Vagina (tissue), 2 donors: ENCODE data around the gene CAMK2A. TPM values are rescaled to one million over a fixed set of nuclear protein-coding genes. Genes with fewer than 3 reads are reported as not detected.

Experiments
- DNase-seq, 2 donors: peaks; one replicate each; pipeline ENCODE4 v3.0.0-alpha.2; 2017; ENCODE audit errors: extremely low spot score in 2 of 2
- H3K27ac ChIP-seq: fragments of 200-600 bp; sonication (generic); one replicate; pipeline ENCODE4 v1.5.1; 2019
- H3K27me3 ChIP-seq: fragments of 200-600 bp; sonication (generic); one replicate; pipeline ENCODE4 v1.5.1; 2019
- H3K36me3 ChIP-seq, 2 donors: fragments of 200-600 bp; sonication (generic); one replicate each; pipeline ENCODE4 v1.5.1; 2017 to 2019
- H3K4me1 ChIP-seq: fragments of 200-600 bp; sonication (generic); one replicate; pipeline ENCODE4 v1.5.1; 2019
- H3K4me3 ChIP-seq, 2 donors: fragments of 200-600 bp; sonication (generic); 1 replicate in 1 of 2; 2 replicates in 1 of 2; pipeline ENCODE4 v1.5.1; 2016 to 2019
- H3K9me3 ChIP-seq: fragments of 200-600 bp; sonication (generic); one replicate; pipeline ENCODE4 v1.5.1; 2019
- POLR2A ChIP-seq, 2 donors: fragments of 450-650 bp; IDR thresholded peaks; one replicate each; pipeline ENCODE4 v1.6.1; 2017; ENCODE audit warnings: antibody characterized with exemption in 2 of 2, mild to moderate bottlenecking in 2 of 2, moderate library complexity in 2 of 2
- POLR2AphosphoS5 ChIP-seq, 2 donors: sonication (generic); formaldehyde crosslinking; IDR thresholded peaks; one replicate each; pipeline ENCODE4 v1.9.0; 2017; ENCODE audit warnings: antibody characterized with exemption in 2 of 2, mild to moderate bottlenecking in 2 of 2, low read depth in 1 of 2; ENCODE audit not compliant: insufficient read depth in 1 of 2
- intact Hi-C: fragments of 100-400 bp; cut with DNase I; formaldehyde crosslinking; loops from one replicate; pipeline ENCODE4 v1.15.1; 2023
- total RNA-seq: library from RNA; depleted of rRNA; stranded (reverse); fragments of >200 nt; gene quantifications from one replicate; pipeline ENCODE4 v1.2.3, GENCODE V29; 2016
- TF ChIP-seq, protein P1 (sequence below), 3 experiments: fragments of 450-650 bp in 2 of 3; fragments of 200-600 bp in 1 of 3; sonication (generic) in 1 of 3; IDR thresholded peaks; one replicate each; pipeline ENCODE4 v1.5.1; 2017 to 2019; ENCODE audit warnings: antibody characterized with exemption in 3 of 3, mild to moderate bottlenecking in 2 of 3, moderate library complexity in 2 of 3

The CAMK2A gene
- total RNA-seq, 1 donor from 2014 or later = 0.49 TPM

DNA sequence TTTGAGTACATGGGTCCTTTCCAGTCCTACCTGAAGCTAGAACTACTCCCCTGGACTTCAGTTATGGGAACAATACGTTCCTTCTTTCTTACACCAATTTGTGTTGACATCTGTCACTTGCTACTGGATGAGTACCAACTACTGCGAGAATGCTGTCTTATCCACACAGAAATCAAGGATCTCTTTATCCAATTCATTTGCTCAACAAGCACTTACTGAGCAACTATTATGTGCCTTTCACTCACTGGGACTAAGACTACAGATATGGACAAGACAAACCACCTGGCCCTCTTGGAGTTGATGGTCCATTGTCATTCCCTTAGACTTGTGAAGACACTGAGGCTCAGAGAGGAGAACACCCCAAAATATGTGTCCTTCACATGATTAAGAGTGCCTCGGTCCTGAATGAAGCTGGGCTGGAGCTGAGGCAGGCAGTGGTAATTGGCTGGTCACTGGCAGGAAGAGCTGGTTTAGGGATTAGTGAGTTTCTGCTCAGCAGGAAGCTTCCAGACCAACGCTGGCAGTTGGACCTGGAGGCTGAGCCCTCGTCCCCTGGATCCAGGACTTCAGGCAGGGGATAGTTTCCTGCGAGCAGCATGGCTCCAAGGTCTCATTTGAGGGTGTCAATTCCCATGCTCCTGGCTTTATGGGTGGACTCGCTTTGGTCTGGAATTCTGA, 21.6 kb upstream of the CAMK2A start:
- no peaks in the 10 kb centered on the region for H3K9me3 ChIP-seq
- no peaks in the 10 kb centered on the region for H3K27me3 ChIP-seq
- no peak for DNase-seq
- no peak overlapping the region for H3K4me3 ChIP-seq
- no peaks in the 10 kb centered on the region for H3K36me3 ChIP-seq
- TF ChIP-seq POLR2A (IDR thresholded peaks at IDR 0.05) = no peak
- TF ChIP-seq POLR2AphosphoS5 (IDR thresholded peaks at IDR 0.05; ENCODE audit: insufficient read depth in 1 of 2, low read depth in 1 of 2) = no peak
- TF ChIP-seq, protein P1, sequence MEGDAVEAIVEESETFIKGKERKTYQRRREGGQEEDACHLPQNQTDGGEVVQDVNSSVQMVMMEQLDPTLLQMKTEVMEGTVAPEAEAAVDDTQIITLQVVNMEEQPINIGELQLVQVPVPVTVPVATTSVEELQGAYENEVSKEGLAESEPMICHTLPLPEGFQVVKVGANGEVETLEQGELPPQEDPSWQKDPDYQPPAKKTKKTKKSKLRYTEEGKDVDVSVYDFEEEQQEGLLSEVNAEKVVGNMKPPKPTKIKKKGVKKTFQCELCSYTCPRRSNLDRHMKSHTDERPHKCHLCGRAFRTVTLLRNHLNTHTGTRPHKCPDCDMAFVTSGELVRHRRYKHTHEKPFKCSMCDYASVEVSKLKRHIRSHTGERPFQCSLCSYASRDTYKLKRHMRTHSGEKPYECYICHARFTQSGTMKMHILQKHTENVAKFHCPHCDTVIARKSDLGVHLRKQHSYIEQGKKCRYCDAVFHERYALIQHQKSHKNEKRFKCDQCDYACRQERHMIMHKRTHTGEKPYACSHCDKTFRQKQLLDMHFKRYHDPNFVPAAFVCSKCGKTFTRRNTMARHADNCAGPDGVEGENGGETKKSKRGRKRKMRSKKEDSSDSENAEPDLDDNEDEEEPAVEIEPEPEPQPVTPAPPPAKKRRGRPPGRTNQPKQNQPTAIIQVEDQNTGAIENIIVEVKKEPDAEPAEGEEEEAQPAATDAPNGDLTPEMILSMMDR (IDR thresholded peaks at IDR 0.05) = no peak
- intact Hi-C loops = no loop called here
- no peak overlapping the region for H3K27ac ChIP-seq
- H3K4me1 ChIP-seq = peaks cover 10% of the 10 kb centered on the region

- intact Hi-C loops = no loop called here
- Histone ChIP-seq H3K27ac (no peak overlapping the region), H3K27me3 (no peaks in the 10 kb centered on the region), H3K36me3 (no peaks in the 10 kb centered on the region), H3K4me1 (peaks cover 10% of the 10 kb centered on the region), H3K4me3 (no peak overlapping the region), H3K9me3 (no peaks in the 10 kb centered on the region)
- no peak for DNase-seq
- TF ChIP-seq POLR2AphosphoS5 (IDR thresholded peaks at IDR 0.05; ENCODE audit: insufficient read depth in 1 of 2, low read depth in 1 of 2) = no peak
These were observed 20.7 kb upstream of the CAMK2A start for GRCh38 chr5:150310246-150310645.

DNA sequence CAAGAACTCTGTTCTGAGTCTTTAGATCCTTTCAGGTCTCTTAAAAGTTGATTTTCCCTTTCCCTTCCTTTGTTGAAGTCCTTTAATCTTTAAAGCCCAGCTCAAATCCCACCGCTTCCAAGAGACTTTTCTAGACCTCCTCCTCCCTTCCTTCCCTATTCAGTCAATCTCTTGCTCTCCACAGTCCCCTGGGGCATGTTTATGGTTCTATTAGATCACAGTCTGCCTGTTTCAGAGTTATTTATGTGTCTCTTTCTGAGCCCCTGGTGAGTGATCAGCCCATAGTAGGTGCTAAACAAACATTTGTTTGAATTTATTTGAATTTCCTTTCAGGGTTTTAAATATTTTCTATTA, 20.3 kb upstream of the CAMK2A start:
- H3K27ac ChIP-seq = no peak overlapping the region
- intact Hi-C loops = no loop called here
- H3K27me3 ChIP-seq = no peaks in the 10 kb centered on the region
- no peaks in the 10 kb centered on the region for H3K36me3 ChIP-seq
- TF ChIP-seq POLR2AphosphoS5 (IDR thresholded peaks at IDR 0.05; ENCODE audit: insufficient read depth in 1 of 2, low read depth in 1 of 2) (no peak), POLR2A (IDR thresholded peaks at IDR 0.05) (no peak)
- TF ChIP-seq, protein P1 (IDR thresholded peaks at IDR 0.05) = no peak
- H3K9me3 ChIP-seq = no peaks in the 10 kb centered on the region
- no peak overlapping the region for H3K4me3 ChIP-seq
- DNase-seq = no peak
- H3K4me1 ChIP-seq = peaks cover 14% of the 10 kb centered on the region

DNA sequence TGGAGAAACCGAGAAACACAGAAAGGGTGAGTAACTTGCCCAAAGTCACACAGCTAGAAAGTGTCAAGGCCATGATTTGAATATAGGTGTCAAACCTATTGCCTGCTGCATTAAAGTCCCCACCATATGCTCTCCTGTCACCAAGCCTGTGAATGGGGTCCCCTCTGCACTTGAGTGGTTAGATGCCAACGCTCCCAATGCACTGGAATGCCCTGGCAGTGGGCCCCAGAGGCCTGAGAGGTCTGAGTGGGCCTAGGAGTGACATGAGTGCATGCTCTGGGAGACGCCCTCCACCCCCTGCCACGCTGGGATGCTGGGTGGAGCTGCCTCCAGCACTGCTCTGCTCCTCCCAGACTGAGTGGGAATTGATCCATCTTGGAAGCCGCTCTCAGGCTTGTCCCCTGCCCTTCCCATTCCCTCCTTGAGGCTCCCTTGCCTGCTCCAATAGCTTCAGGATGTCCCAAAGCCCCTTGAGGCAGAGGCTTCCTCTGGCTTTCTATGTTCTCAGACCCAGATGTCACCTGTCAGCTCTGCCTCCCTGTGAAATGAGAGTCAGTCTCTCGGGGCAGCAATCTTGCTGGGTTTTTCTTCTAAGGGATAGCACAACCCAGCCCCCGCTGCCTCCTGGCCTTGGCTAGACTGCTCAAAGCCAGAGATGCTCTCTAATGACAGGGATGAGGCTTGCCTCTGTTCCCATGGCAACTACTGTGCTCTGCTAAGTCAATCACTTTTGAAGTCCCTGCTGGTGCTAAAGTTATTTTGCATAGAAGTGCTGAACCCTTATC, 19.7 kb upstream of the CAMK2A start:
- DNase-seq = no peak
- TF ChIP-seq, protein P1 (IDR thresholded peaks at IDR 0.05) = no peak
- no peak for TF ChIP-seq POLR2A (IDR thresholded peaks at IDR 0.05)
- TF ChIP-seq POLR2AphosphoS5 (IDR thresholded peaks at IDR 0.05; ENCODE audit: insufficient read depth in 1 of 2, low read depth in 1 of 2) = no peak
- no peaks in the 10 kb centered on the region for H3K36me3 ChIP-seq
- H3K4me3 ChIP-seq = no peak overlapping the region
- H3K4me1 ChIP-seq = peaks cover 20% of the 10 kb centered on the region
- no peaks in the 10 kb centered on the region for H3K27me3 ChIP-seq
- H3K9me3 ChIP-seq = no peaks in the 10 kb centered on the region
- intact Hi-C loops = no loop called here
- no peak overlapping the region for H3K27ac ChIP-seq

- H3K4me3 ChIP-seq = no peak overlapping the region
- peaks cover 35% of the 10 kb centered on the region for H3K4me1 ChIP-seq
- no peak overlapping the region for H3K27ac ChIP-seq
- no peaks in the 10 kb centered on the region for H3K36me3 ChIP-seq
- TF ChIP-seq POLR2A (IDR thresholded peaks at IDR 0.05) = no peak
- TF ChIP-seq, protein P1 (IDR thresholded peaks at IDR 0.05) = no peak
- no peak for DNase-seq
- H3K27me3 ChIP-seq = no peaks in the 10 kb centered on the region
- H3K9me3 ChIP-seq = no peaks in the 10 kb centered on the region
- intact Hi-C loops = no loop called here
These were observed 18.2 kb upstream of the CAMK2A start for GRCh38 chr5:150307617-150308426.
